ENCODE measurements around the gene MRPL49. TPM values are rescaled to one million over a fixed set of nuclear protein-coding genes. Genes with fewer than 3 reads are reported as not detected.

Gene MRPL49
- total RNA-seq, 2 donors from 2014 or later, result 60.7 to 72.3 TPM

DNA sequence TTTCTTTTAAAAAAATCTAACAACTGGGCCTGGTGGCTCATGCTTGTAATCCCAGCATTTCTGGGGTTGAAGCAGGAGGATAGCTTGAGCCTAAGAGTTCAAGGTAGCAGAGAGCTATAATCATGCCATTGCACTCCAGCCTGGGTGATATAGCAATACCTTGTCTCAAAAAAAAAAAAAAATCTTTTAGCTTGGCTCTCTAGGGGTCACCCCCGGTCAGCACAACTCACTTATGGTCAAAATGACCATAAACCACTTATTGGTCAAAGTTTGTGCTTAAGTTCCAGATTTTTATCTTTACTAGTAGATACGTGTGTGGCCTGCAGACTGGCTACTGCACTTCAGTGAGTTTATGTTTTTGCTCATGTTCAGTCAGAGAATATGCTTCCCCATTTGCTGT is 41.6 kb downstream of the MRPL49 start:
- no peak for TF ChIP-seq CTCF (IDR thresholded peaks at IDR 0.05)

GRCh38 chr11:65165410-65166317 is 43.5 kb downstream of the MRPL49 start:
- Histone ChIP-seq H3K27ac (peak overlapping the region; percentile 16), H3K9me3 (no peaks in the 10 kb centered on the region), H3K27me3 (no peaks in the 10 kb centered on the region), H3K4me3 (peak overlapping the region; percentile 16), H3K4me1 (no peaks in the 10 kb centered on the region), H3K36me3 (no peaks in the 10 kb centered on the region), H3K9ac (ENCODE audit: low read depth in 2 of 2, low read length in 2 of 2) (peak overlapping the region; percentile 46 to 51)
- DNase-seq, result peak; percentile 74
- intact Hi-C loops (cut with DNase I), result no loop called here
- TF ChIP-seq CTCF (IDR thresholded peaks at IDR 0.05), result no peak

More for the DNA sequence above, 41.6 kb downstream of the MRPL49 start:
- Histone ChIP-seq H3K27ac (no peak overlapping the region), H3K27me3 (no peaks in the 10 kb centered on the region), H3K36me3 (no peaks in the 10 kb centered on the region), H3K9me3 (no peaks in the 10 kb centered on the region), H3K9ac (ENCODE audit: low read depth in 2 of 2, low read length in 2 of 2) (no peak overlapping the region), H3K4me3 (no peak overlapping the region), H3K4me1 (no peaks in the 10 kb centered on the region)
- intact Hi-C loops (cut with DNase I), result no loop called here
- DNase-seq, result no peak

- Histone ChIP-seq H3K9me3 (no peaks in the 10 kb centered on the region), H3K36me3 (no peaks in the 10 kb centered on the region), H3K9ac (ENCODE audit: low read depth in 2 of 2, low read length in 2 of 2) (no peak overlapping the region), H3K27me3 (no peaks in the 10 kb centered on the region), H3K4me3 (no peak overlapping the region), H3K4me1 (no peaks in the 10 kb centered on the region), H3K27ac (no peak overlapping the region)
- intact Hi-C loops (cut with DNase I), result no loop called here
- DNase-seq, result no peak
- no peak for TF ChIP-seq CTCF (IDR thresholded peaks at IDR 0.05)
Observed at GRCh38 chr11:65166893-65167292, 44.8 kb downstream of the MRPL49 start.

DNA sequence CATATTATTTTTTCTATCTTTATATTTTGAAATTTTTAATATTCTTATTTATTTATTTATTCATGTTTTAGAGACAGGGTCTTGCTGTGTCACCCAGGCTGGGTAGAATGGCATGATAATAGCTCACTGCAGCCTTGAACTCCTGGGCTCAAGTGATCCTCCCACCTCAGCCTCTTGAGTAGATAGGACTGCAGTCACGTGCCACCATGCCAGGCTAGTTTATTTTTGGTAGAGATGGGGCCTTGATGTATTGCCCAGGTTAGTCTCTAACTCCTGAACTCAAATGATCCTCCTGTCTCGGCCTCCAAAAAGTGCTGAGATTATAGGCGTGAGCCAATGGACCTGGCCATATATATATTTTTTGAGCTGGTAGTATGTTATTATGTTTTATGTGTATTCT is 45.5 kb downstream of the MRPL49 start:
- no peak for TF ChIP-seq CTCF (IDR thresholded peaks at IDR 0.05)
- H3K4me3 ChIP-seq, result no peak overlapping the region
- H3K27ac ChIP-seq, result no peak overlapping the region
- H3K9me3 ChIP-seq, result no peaks in the 10 kb centered on the region
- H3K27me3 ChIP-seq, result no peaks in the 10 kb centered on the region
- intact Hi-C loops (cut with DNase I), result no loop called here
- H3K9ac ChIP-seq (ENCODE audit: low read depth in 2 of 2, low read length in 2 of 2), result no peak overlapping the region
- DNase-seq, result no peak
- no peaks in the 10 kb centered on the region for H3K4me1 ChIP-seq
- no peaks in the 10 kb centered on the region for H3K36me3 ChIP-seq

GRCh38 chr11:65169164-65169641 is 47.1 kb downstream of the MRPL49 start:
- intact Hi-C loops (cut with DNase I), result no loop called here
- no peak for TF ChIP-seq CTCF (IDR thresholded peaks at IDR 0.05)
- Histone ChIP-seq H3K36me3 (no peaks in the 10 kb centered on the region), H3K4me3 (no peak overlapping the region), H3K9me3 (no peaks in the 10 kb centered on the region), H3K27me3 (no peaks in the 10 kb centered on the region), H3K9ac (ENCODE audit: low read depth in 2 of 2, low read length in 2 of 2) (no peak overlapping the region), H3K27ac (no peak overlapping the region), H3K4me1 (no peaks in the 10 kb centered on the region)
- DNase-seq, result no peak
